Transverse colon (tissue), 4 donors: ENCODE measurements around the gene MCOLN2.

Source experiments
- CTCF ChIP-seq, 5 experiments: fragments of 200-600 bp in 3 of 5; fragments of 450-650 bp in 2 of 5; sonication (generic) in 3 of 5; IDR thresholded peaks; 1 replicate in 2 of 5; 2 replicates in 3 of 5; pipeline ENCODE4 v1.5.1; 2016 to 2017; ENCODE audit warnings: antibody characterized with exemption in 5 of 5, inconsistent platforms in 3 of 5, mild to moderate bottlenecking in 2 of 5, moderate library complexity in 1 of 5
- POLR2AphosphoS5 ChIP-seq, 3 donors: sonication (generic); formaldehyde crosslinking; IDR thresholded peaks; one replicate each; pipeline ENCODE4 v1.6.1; 2016; ENCODE audit warnings: antibody characterized with exemption in 3 of 3

- TF ChIP-seq CTCF (IDR thresholded peaks at IDR 0.05): no peak
- TF ChIP-seq POLR2AphosphoS5 (IDR thresholded peaks at IDR 0.05): no peak
These were observed 5.6 kb downstream of the MCOLN2 start for GRCh38 chr1:84991097-84991920.
